ENCODE data around the gene EHMT1.
"Not testable (repeated sequence)": the region's sequence is repeated elsewhere in the genome, so short reads cannot be mapped to it uniquely, and the experiment has no call there.

The EHMT1 gene

GRCh38 chr9:137590123-137590468 lies 28.7 kb upstream of the EHMT1 start:
- FAIRE-seq (no peak), DNase-seq (ENCODE audit: insufficient read length, low spot score) (no peak)

GRCh38 chr9:137590469-137591383 lies 28.1 kb upstream of the EHMT1 start, which contains the start of gene ZMYND19:
Gene ZMYND19, minus strand, starts transcription at chr9:137590512. Its CDS starts 249 bp downstream, at chr9:137590263.
- FAIRE-seq (peak; percentile 92), DNase-seq (ENCODE audit: insufficient read length, low spot score) (peak; percentile 99)

- DNase-seq (ENCODE audit: insufficient read length, low spot score) = no peak
- no peak for FAIRE-seq
Observed at GRCh38 chr9:137592767-137593166, 26.0 kb upstream of the EHMT1 start.

GRCh38 chr9:137593176-137593575 lies 25.6 kb upstream of the EHMT1 start:
- no peak for DNase-seq (ENCODE audit: insufficient read length, low spot score)
- no peak for FAIRE-seq

- FAIRE-seq; DNase-seq (ENCODE audit: insufficient read length, low spot score): not testable (repeated sequence)
Observed at GRCh38 chr9:137596577-137596976, 22.2 kb upstream of the EHMT1 start.

- DNase-seq (ENCODE audit: insufficient read length, low spot score) = no peak
- FAIRE-seq = no peak
Observed at GRCh38 chr9:137598943-137599342, 19.9 kb upstream of the EHMT1 start.

GRCh38 chr9:137602661-137603060 lies 16.1 kb upstream of the EHMT1 start:
- DNase-seq (ENCODE audit: insufficient read length, low spot score) = no peak
- no peak for FAIRE-seq

GRCh38 chr9:137603879-137604278 lies 14.9 kb upstream of the EHMT1 start:
- DNase-seq (ENCODE audit: insufficient read length, low spot score) = no peak
- no peak for FAIRE-seq

- FAIRE-seq = no peak
Observed at GRCh38 chr9:137604345-137605086, 14.3 kb upstream of the EHMT1 start.

GRCh38 chr9:137605121-137606004 lies 13.4 kb upstream of the EHMT1 start, which contains the start of gene ARRDC1:
Gene ARRDC1, plus strand, starts transcription at chr9:137605686. Its CDS starts 32 bp downstream, at chr9:137605718.
- DNase-seq (ENCODE audit: insufficient read length, low spot score) (peak; percentile 90), FAIRE-seq (peak; percentile 87)

More at GRCh38 chr9:137604345-137605086, 14.3 kb upstream of the EHMT1 start:
- DNase-seq (ENCODE audit: insufficient read length, low spot score) = no peak

GRCh38 chr9:137606005-137606621 lies 12.7 kb upstream of the EHMT1 start:
- no peak for DNase-seq (ENCODE audit: insufficient read length, low spot score)
- FAIRE-seq = no peak

GRCh38 chr9:137606734-137607138 lies 12.1 kb upstream of the EHMT1 start:
- FAIRE-seq (no peak), DNase-seq (ENCODE audit: insufficient read length, low spot score) (no peak)

GRCh38 chr9:137607141-137607857 lies 11.5 kb upstream of the EHMT1 start:
- no peak for DNase-seq (ENCODE audit: insufficient read length, low spot score)
- no peak for FAIRE-seq

GRCh38 chr9:137610944-137611343 lies 7.9 kb upstream of the EHMT1 start:
- DNase-seq (ENCODE audit: insufficient read length, low spot score) = no peak
- FAIRE-seq = no peak

- DNase-seq (ENCODE audit: insufficient read length, low spot score) = no peak
- FAIRE-seq = no peak
Observed at GRCh38 chr9:137611623-137612609, 6.9 kb upstream of the EHMT1 start.

GRCh38 chr9:137612741-137613142 lies 6.1 kb upstream of the EHMT1 start:
- DNase-seq (ENCODE audit: insufficient read length, low spot score) (no peak), FAIRE-seq (no peak)

GRCh38 chr9:137613259-137613658 lies 5.5 kb upstream of the EHMT1 start:
- no peak for FAIRE-seq

More at GRCh38 chr9:137613259-137613658, 5.5 kb upstream of the EHMT1 start:
- DNase-seq (ENCODE audit: insufficient read length, low spot score) = no peak
